ENCODE measurements around the gene ZCCHC14. TPM values are rescaled to one million over a fixed set of nuclear protein-coding genes. Genes with fewer than 3 reads are reported as not detected.
"Not testable (repeated sequence)": the region's sequence is repeated elsewhere in the genome, so short reads cannot be mapped to it uniquely, and the experiment has no call there.

Gene ZCCHC14
- total RNA-seq, 1 experiment from 2014 or later, result 27.7 TPM

DNA sequence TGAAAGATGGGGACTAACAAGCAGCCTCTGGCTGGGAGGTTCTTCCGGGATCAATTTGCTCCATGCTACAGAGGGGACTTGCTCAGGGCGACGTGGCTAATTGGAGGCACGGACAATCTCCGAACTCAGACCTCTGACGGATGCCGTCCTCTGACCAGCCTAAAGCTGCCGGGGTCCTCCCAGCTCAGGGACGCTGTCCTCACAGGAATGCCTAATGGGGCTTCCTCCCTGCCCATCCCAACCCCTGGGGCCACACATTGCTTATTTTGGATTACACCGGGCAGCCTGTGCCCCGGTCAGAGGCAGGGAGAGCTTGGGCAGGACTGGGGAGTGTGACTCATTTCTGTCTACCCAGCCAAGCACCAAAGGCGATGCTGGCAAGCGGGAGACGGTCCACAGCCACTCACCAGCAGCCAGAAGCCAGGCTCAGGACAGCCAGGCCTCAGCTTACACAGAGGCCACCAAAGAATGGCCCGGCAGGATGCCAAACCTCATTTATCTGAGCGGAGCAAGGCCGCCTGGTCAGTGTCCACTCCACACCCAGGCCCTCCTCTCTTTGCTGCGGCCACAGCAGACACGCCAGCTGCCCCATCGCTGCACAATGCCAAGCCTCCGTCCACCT lies 25.7 kb upstream of the ZCCHC14 start:
- no CpG with 5 or more reads among the region's 21 CpGs for WGBS (ENCODE audit: extremely low coverage, insufficient read length, low lambda C conversion rate)
- H3K36me3 Mint-ChIP-seq (ENCODE audit: insufficient read depth in 1 of 3, low read depth in 3 of 3); H3K9ac ChIP-seq (ENCODE audit: extremely low read depth, insufficient read length, low read length); H3K4ac ChIP-seq (ENCODE audit: low read depth, low read length); H3K9me3 Mint-ChIP-seq; H2BK120ac ChIP-seq (ENCODE audit: low read depth, low read length, poor library complexity, severe bottlenecking); H4K91ac ChIP-seq (ENCODE audit: insufficient read length, low read depth, low read length); H3K9me3 ChIP-seq (ENCODE audit: control insufficient read depth, low read depth, low read length); H3K56ac ChIP-seq (ENCODE audit: insufficient read length, low read depth, low read length); H3K4me3 Mint-ChIP-seq; H3K4me1 ChIP-seq (ENCODE audit: insufficient read depth, low read length); H2BK15ac ChIP-seq (ENCODE audit: low read depth, low read length); H3K79me2 ChIP-seq (ENCODE audit: insufficient read depth, low read length); H3K27me3 Mint-ChIP-seq (ENCODE audit: low read depth); H3K18ac ChIP-seq (ENCODE audit: insufficient read length, low read depth, low read length); H2AFZ ChIP-seq (ENCODE audit: low read length); H2AK5ac ChIP-seq (ENCODE audit: insufficient read length, low read length); H3K23ac ChIP-seq (ENCODE audit: insufficient read length, low read depth, low read length); H3K27ac Mint-ChIP-seq; H3K27ac ChIP-seq (ENCODE audit: insufficient read length, low read depth, low read length); H3K27me3 ChIP-seq (ENCODE audit: insufficient read depth, low read length); H2BK5ac ChIP-seq (ENCODE audit: insufficient read length, low read length); H4K20me1 ChIP-seq (ENCODE audit: control insufficient read depth, insufficient read depth, insufficient read length); H3K4me1 Mint-ChIP-seq; H4K5ac ChIP-seq (ENCODE audit: insufficient read length, low read depth, low read length); H3T11ph ChIP-seq (ENCODE audit: low read length); DNase-seq; H3K79me1 ChIP-seq (ENCODE audit: insufficient read depth, low read depth, low read length, poor library complexity, severe bottlenecking); H3K4me2 ChIP-seq (ENCODE audit: insufficient read depth, insufficient read length, low read length); H2BK20ac ChIP-seq (ENCODE audit: low read depth, low read length, poor library complexity, severe bottlenecking); H2BK12ac ChIP-seq (ENCODE audit: insufficient read length, low read depth, low read length); H4K8ac ChIP-seq (replicated peaks; ENCODE audit: insufficient read length, low read depth, low read length); H3K23me2 ChIP-seq (ENCODE audit: insufficient read length, low read depth, low read length, poor library complexity, severe bottlenecking): not testable (repeated sequence)
- peak overlapping the region; percentile 60; the same call in 1 of the 2 replicates for H3K14ac ChIP-seq (ENCODE audit: insufficient read depth, low read length)

DNA sequence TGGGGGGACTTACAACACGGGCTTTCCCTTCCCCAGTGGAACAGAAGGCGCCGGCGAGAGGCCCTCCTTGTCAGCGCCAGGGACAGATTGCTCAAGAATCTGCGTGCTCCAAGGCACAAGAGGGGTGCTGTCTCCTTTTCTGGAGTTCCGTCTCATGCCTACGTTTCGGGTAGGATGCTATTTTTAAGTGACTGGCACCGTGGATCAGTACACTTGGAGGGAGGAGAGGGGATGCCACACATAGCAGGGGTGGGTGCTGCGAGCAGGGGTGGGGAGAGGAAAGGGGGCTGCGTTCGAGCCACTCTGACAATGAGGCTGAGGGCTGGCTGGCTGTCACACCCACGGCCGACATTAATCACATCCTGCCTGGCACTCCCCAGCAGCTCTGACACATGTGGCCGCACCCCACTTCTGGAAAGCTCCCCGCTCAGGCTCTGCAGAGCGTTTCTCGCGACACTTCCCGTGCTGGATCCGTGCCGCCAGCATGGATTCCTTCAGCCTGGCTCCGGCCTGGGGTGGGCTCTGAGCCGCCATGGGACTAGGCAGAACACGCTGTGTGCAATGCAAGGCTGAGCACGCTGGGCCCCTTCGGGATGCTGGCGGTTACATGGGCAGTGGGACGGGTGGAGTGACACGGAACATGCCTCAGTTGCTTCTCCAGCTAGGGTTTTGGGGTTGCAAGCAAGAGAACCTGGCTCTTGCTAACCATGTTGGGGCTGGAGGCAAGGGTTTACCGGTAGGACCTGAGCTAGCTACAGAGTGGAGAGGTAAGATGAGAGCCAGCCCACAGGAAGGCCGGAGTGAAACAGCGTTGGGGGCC lies 25.0 kb upstream of the ZCCHC14 start:
- not testable (repeated sequence) for H3K27ac ChIP-seq (ENCODE audit: insufficient read length, low read depth, low read length); H3K4me1 Mint-ChIP-seq; H2AK5ac ChIP-seq (ENCODE audit: insufficient read length, low read length); H3T11ph ChIP-seq (ENCODE audit: low read length); H2BK5ac ChIP-seq (ENCODE audit: insufficient read length, low read length); H3K4ac ChIP-seq (ENCODE audit: low read depth, low read length); H3K9me3 ChIP-seq (ENCODE audit: control insufficient read depth, low read depth, low read length); H3K9ac ChIP-seq (ENCODE audit: extremely low read depth, insufficient read length, low read length); H3K27me3 ChIP-seq (ENCODE audit: insufficient read depth, low read length); H3K9me3 Mint-ChIP-seq; H4K20me1 ChIP-seq (ENCODE audit: control insufficient read depth, insufficient read depth, insufficient read length); H3K36me3 Mint-ChIP-seq (ENCODE audit: insufficient read depth in 1 of 3, low read depth in 3 of 3); H2BK120ac ChIP-seq (ENCODE audit: low read depth, low read length, poor library complexity, severe bottlenecking); H4K91ac ChIP-seq (ENCODE audit: insufficient read length, low read depth, low read length); H2BK15ac ChIP-seq (ENCODE audit: low read depth, low read length); H3K14ac ChIP-seq (ENCODE audit: insufficient read depth, low read length); H3K4me2 ChIP-seq (ENCODE audit: insufficient read depth, insufficient read length, low read length); H3K27me3 Mint-ChIP-seq (ENCODE audit: low read depth); H2BK20ac ChIP-seq (ENCODE audit: low read depth, low read length, poor library complexity, severe bottlenecking); H3K4me1 ChIP-seq (ENCODE audit: insufficient read depth, low read length); H3K4me3 Mint-ChIP-seq; H4K8ac ChIP-seq (replicated peaks; ENCODE audit: insufficient read length, low read depth, low read length); H3K23ac ChIP-seq (ENCODE audit: insufficient read length, low read depth, low read length); H2BK12ac ChIP-seq (ENCODE audit: insufficient read length, low read depth, low read length); H3K79me2 ChIP-seq (ENCODE audit: insufficient read depth, low read length); H2AFZ ChIP-seq (ENCODE audit: low read length); H3K23me2 ChIP-seq (ENCODE audit: insufficient read length, low read depth, low read length, poor library complexity, severe bottlenecking); H3K56ac ChIP-seq (ENCODE audit: insufficient read length, low read depth, low read length); H4K5ac ChIP-seq (ENCODE audit: insufficient read length, low read depth, low read length); H3K18ac ChIP-seq (ENCODE audit: insufficient read length, low read depth, low read length); H3K27ac Mint-ChIP-seq; DNase-seq; H3K79me1 ChIP-seq (ENCODE audit: insufficient read depth, low read depth, low read length, poor library complexity, severe bottlenecking)
- WGBS (ENCODE audit: extremely low coverage, insufficient read length, low lambda C conversion rate), result no CpG with 5 or more reads among the region's 34 CpGs
